ENCODE data around the gene MVB12B. TPM values are rescaled to one million over a fixed set of nuclear protein-coding genes. Genes with fewer than 3 reads are reported as not detected.

MVB12B gene
- total and polyA plus RNA-seq, 4 experiments from 2014 or later: 0.30 to 6.5 (median 4.9) TPM

DNA sequence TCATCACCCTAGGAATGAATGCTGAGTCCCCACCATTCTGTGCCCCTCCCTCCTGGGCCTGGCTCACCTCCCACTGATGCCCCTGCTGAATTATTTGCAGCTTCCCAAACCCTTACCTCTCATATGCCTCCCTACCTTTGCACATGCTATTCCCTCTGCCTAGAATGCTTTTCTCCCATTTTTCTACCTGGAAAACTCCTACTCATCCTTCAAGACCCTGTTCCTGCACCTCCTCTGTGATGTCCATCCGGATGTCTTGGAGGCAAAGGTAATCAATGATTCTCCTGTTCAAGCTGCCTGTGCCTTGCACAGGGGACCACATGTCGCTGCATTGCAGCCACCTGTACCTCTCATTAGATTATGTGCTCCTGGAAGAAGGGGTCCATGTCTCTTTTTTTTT is 182.3 kb downstream of the MVB12B start:
- Mint-ChIP-seq H3K36me3 (no peaks in the 10 kb centered on the region), H3K4me1 (peaks cover 0 to 5% (median 0%) of the 10 kb centered on the region in 4 donors), H3K27ac (peak overlapping the region in 1 of 7 donors; percentile 65), H3K4me3 (no peak overlapping the region), H3K27me3 (peaks cover 10 to 23% of the 10 kb centered on the region in 2 donors), H3K9me3 (no peaks in the 10 kb centered on the region)
- H3K4me3 ChIP-seq (ENCODE audit: low read length in 2 of 2): no peak overlapping the region
- H3K36me3 ChIP-seq (ENCODE audit: insufficient read depth, low read length): no peaks in the 10 kb centered on the region
- intact Hi-C loops (cut with micrococcal nuclease): no loop called here
- no peak for DNase-seq
- peaks cover 2% of the 10 kb centered on the region for H3K4me1 ChIP-seq (ENCODE audit: insufficient read depth, low read length)
- H3K27ac ChIP-seq (ENCODE audit: low read depth, low read length): no peak overlapping the region
- POLR2A ChIA-PET (ENCODE audit: partially characterized antibody): no interaction called here
- CTCF ChIA-PET (ENCODE audit: partially characterized antibody): interaction anchor here (0.6 to 1.6 kb wide), 5 partner anchors 10 to 207 kb away, joined by 3 to 7 read pairs (median 3); no protein-coding TSS in a partner anchor
- H3K27me3 ChIP-seq (ENCODE audit: insufficient read depth, low read length): peaks cover 9% of the 10 kb centered on the region
- no peaks in the 10 kb centered on the region for H3K9me3 ChIP-seq (ENCODE audit: control insufficient read depth in 1 of 2, low read length in 2 of 2)

DNA sequence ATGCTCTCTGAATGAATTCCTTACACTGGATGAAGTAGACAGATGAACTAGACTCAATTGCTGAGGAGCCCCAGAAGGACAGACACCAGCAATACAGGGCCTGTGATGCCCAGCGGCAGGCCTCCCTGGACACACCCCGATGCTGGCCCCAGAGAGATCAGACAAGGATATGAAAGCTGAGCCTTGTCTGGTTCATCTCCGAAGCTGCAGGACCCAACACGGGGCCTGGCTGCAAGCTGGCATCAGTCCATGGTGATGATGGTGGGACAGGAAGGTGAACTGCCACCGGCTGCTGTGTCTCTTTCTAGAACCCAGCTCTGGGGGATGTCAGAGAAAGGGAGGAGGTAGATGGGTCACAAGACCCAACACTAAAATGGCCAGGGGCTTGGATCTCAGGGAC is 183.1 kb downstream of the MVB12B start:
- peaks cover 10 to 24% of the 10 kb centered on the region in 2 donors for H3K27me3 Mint-ChIP-seq
- intact Hi-C loops (cut with micrococcal nuclease): no loop called here
- H3K4me3 ChIP-seq (ENCODE audit: low read length in 2 of 2): no peak overlapping the region
- H3K27me3 ChIP-seq (ENCODE audit: insufficient read depth, low read length): peaks cover 12% of the 10 kb centered on the region
- H3K27ac ChIP-seq (ENCODE audit: low read depth, low read length): no peak overlapping the region
- no peaks in the 10 kb centered on the region for H3K9me3 Mint-ChIP-seq
- no peaks in the 10 kb centered on the region for H3K9me3 ChIP-seq (ENCODE audit: control insufficient read depth in 1 of 2, low read length in 2 of 2)
- H3K27ac Mint-ChIP-seq: no peak overlapping the region
- H3K36me3 ChIP-seq (ENCODE audit: insufficient read depth, low read length): no peaks in the 10 kb centered on the region
- peaks cover 0 to 6% (median 0%) of the 10 kb centered on the region in 4 donors for H3K4me1 Mint-ChIP-seq
- H3K36me3 Mint-ChIP-seq: no peaks in the 10 kb centered on the region
- no peak overlapping the region for H3K4me3 Mint-ChIP-seq
- H3K4me1 ChIP-seq (ENCODE audit: insufficient read depth, low read length): peaks cover 10% of the 10 kb centered on the region
- ChIA-PET CTCF (ENCODE audit: partially characterized antibody) (interaction anchor here (0.6 to 4.8 kb wide), 7 partner anchors 10 to 55 kb away, joined by 3 to 35 read pairs (median 4); no protein-coding TSS in a partner anchor), POLR2A (ENCODE audit: partially characterized antibody) (no interaction called here)
- DNase-seq: no peak

DNA sequence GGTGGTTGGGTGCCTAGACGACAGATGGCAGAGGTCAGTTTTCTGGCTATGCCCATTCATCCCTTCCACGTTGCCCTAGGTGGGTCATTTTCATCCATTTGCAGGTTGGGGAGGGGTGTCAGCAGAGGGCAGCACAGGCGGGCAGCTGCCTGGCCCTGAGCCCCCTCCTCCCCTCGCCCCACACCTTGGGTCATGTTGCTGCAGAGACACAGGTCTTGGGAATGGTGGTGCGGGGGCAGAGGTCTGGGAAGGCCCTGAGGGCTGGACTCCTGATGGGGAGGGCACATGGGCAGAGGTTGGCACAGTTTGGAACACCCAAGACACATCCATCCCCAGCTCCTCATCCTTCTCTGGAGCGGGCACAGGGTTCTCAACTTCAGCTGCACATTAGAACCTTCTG is 183.9 kb downstream of the MVB12B start:
- Histone ChIP-seq H3K36me3 (ENCODE audit: insufficient read depth, low read length) (no peaks in the 10 kb centered on the region), H3K27me3 (ENCODE audit: insufficient read depth, low read length) (peaks cover 12% of the 10 kb centered on the region), H3K4me1 (ENCODE audit: insufficient read depth, low read length) (peaks cover 10% of the 10 kb centered on the region), H3K27ac (ENCODE audit: low read depth, low read length) (no peak overlapping the region), H3K4me3 (ENCODE audit: low read length in 2 of 2) (no peak overlapping the region), H3K9me3 (ENCODE audit: control insufficient read depth in 1 of 2, low read length in 2 of 2) (no peaks in the 10 kb centered on the region)
- intact Hi-C loops (cut with micrococcal nuclease): no loop called here
- H3K4me1 Mint-ChIP-seq: peaks cover 0 to 12% (median 3%) of the 10 kb centered on the region in 4 donors
- H3K27me3 Mint-ChIP-seq: peaks cover 13 to 29% of the 10 kb centered on the region in 2 donors
- ChIA-PET POLR2A (ENCODE audit: partially characterized antibody) (no interaction called here), CTCF (ENCODE audit: partially characterized antibody) (interaction anchor here (1.2 to 4.8 kb wide), 6 partner anchors 10 to 47 kb away, joined by 3 to 35 read pairs (median 9); no protein-coding TSS in a partner anchor)
- H3K36me3 Mint-ChIP-seq: no peaks in the 10 kb centered on the region
- H3K27ac Mint-ChIP-seq: no peak overlapping the region
- no peak for DNase-seq
- no peak overlapping the region for H3K4me3 Mint-ChIP-seq
- no peaks in the 10 kb centered on the region for H3K9me3 Mint-ChIP-seq

DNA sequence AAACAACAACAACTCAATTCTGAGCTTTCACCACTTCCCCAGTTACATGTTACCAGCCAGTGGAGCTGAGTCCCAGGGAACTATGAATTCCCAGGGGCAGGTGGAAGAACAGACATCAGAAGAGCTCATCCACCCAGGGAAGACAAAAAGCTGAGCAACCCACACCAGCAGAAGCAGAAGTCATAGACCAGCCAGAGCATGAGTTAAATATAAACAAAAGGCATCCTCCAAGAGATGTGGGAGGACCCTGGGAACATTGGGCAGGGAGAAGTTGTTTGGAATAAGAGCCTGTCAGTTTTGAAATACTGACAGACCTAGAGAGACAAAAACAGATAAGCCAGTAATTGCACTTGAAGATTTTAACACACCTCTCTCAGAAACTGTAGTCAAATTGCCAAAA is 184.8 kb downstream of the MVB12B start:
- H3K36me3 ChIP-seq (ENCODE audit: insufficient read depth, low read length): no peaks in the 10 kb centered on the region
- Mint-ChIP-seq H3K27ac (peak overlapping the region in 1 of 7 donors; percentile 11), H3K9me3 (no peaks in the 10 kb centered on the region), H3K36me3 (no peaks in the 10 kb centered on the region), H3K27me3 (peaks cover 15 to 29% of the 10 kb centered on the region in 2 donors), H3K4me3 (no peak overlapping the region), H3K4me1 (peaks cover 1 to 19% (median 5%) of the 10 kb centered on the region in 4 donors)
- ChIA-PET POLR2A (ENCODE audit: partially characterized antibody) (no interaction called here), CTCF (ENCODE audit: partially characterized antibody) (interaction anchor here (1.6 to 4.8 kb wide), 5 partner anchors 11 to 46 kb away, joined by 3 to 35 read pairs (median 13); no protein-coding TSS in a partner anchor)
- intact Hi-C loops (cut with micrococcal nuclease): no loop called here
- H3K27ac ChIP-seq (ENCODE audit: low read depth, low read length): no peak overlapping the region
- no peaks in the 10 kb centered on the region for H3K9me3 ChIP-seq (ENCODE audit: control insufficient read depth in 1 of 2, low read length in 2 of 2)
- H3K4me1 ChIP-seq (ENCODE audit: insufficient read depth, low read length): peaks cover 12% of the 10 kb centered on the region
- H3K4me3 ChIP-seq (ENCODE audit: low read length in 2 of 2): no peak overlapping the region
- H3K27me3 ChIP-seq (ENCODE audit: insufficient read depth, low read length): peaks cover 12% of the 10 kb centered on the region
- no peak for DNase-seq

DNA sequence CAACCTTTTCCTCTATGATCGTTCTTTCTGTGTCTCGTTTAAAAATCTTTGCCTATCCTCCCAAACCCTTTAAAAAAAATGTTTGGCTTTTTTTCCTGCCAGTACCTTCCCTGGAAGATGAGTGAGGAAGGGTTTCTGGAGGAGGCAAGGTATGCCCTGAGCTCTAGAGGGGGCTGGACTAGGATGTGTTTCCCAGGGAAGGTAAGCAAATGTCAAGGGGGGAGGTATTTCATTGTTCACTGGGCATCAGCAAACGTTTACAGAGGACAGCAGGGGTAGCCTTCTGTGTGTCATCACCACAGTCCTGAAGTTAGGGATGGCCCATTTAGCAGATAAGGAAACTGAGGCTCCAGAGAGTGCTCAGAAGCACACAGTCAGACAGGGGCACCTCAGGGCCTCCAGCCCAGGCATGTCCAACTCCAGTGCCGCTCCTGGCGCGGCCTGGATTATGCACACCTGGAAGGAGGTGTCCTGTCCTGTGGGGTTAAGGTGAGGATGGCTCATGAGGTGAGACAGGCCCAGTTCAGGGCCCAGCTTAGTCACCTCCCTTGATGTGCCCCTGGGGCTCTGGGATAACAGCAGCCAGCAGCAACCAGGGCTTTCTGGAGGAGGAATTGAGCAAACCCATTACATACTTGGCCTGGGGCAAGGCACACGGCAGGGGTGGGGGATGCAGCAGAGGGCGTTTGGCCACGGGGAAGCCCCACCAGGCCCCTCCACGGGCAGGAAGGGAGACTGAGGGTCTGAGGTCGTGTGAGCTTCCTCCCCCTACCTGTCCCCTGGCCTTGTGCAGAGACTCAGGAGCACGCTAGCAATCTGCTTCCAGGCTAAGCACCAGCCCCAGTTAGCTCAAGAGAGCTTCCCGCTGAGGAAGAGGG is 186.8 kb downstream of the MVB12B start:
- peaks cover 12% of the 10 kb centered on the region for H3K27me3 ChIP-seq (ENCODE audit: insufficient read depth, low read length)
- CTCF ChIA-PET (ENCODE audit: partially characterized antibody): interaction anchor here (0.7 to 7.2 kb wide), 8 partner anchors 13 to 211 kb away, joined by 3 to 74 read pairs (median 4); no protein-coding TSS in a partner anchor
- no peaks in the 10 kb centered on the region for H3K9me3 Mint-ChIP-seq

DNA sequence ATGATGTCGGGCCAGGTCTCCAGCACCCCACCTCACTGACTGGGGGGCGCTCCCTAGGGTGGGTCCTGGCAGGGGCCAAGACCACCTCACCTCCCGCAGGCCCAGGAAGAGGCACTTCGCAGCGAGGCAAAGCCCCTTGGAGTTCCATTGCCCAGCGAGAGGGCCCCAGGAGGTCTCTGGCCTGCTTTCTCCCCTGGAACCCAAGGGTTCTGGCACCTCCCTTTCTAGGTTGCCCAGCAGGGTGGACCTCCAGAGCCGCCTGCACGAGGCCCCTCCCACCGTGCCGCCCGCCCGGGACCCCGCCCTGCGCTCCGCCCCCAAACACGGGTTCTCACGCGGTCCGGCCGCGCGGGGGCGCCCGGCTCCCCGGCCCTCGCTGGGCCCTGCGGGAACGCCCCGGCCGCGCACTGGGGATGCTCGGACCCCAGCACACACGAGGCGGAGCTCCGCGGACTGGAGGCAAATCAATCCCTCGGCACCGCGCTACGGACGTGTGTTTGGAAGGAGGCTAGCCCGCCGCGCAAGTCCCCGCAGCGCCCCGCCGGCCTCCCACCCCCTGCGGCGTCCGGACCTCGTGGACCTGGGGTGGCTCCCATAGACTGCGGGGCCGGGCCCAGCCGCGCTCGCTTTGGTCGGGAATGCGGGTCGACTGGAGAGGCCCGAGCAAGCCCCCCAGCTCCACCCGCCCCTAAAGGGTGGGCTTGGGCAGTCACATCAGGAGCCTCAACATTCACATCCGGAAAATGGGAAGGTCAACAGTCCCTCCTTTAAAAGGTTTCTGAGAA is 187.6 kb downstream of the MVB12B start:
- peaks cover 33% of the 10 kb centered on the region for H3K4me1 ChIP-seq (ENCODE audit: insufficient read depth, low read length)
- CTCF ChIA-PET (ENCODE audit: partially characterized antibody): interaction anchor here (0.7 to 7.2 kb wide), 10 partner anchors 11 to 212 kb away, joined by 3 to 74 read pairs (median 4); no protein-coding TSS in a partner anchor
- no peak overlapping the region for H3K27ac ChIP-seq (ENCODE audit: low read depth, low read length)
- H3K27ac Mint-ChIP-seq: peak overlapping the region in 1 of 7 donors; percentile 19
- H3K9me3 Mint-ChIP-seq: no peaks in the 10 kb centered on the region
- POLR2A ChIA-PET (ENCODE audit: partially characterized antibody): interaction anchor here (0.7 to 1.6 kb wide), 4 partner anchors 11 to 44 kb away, joined by 4 to 8 read pairs (median 5); no protein-coding TSS in a partner anchor
- H3K4me3 ChIP-seq (ENCODE audit: low read length in 2 of 2): no peak overlapping the region
- H3K36me3 ChIP-seq (ENCODE audit: insufficient read depth, low read length): no peaks in the 10 kb centered on the region
- H3K27me3 ChIP-seq (ENCODE audit: insufficient read depth, low read length): peaks cover 12% of the 10 kb centered on the region
- intact Hi-C loops (cut with micrococcal nuclease): loop anchor here (1.0 kb wide), 1 partner anchor 44 kb away; no protein-coding TSS in a partner anchor
- H3K27me3 Mint-ChIP-seq: peaks cover 17 to 31% of the 10 kb centered on the region in 2 donors
- H3K4me3 Mint-ChIP-seq: peak overlapping the region in 2 of 8 donors; percentile 26 to 48
- peaks cover 16 to 48% (median 28%) of the 10 kb centered on the region in 4 donors for H3K4me1 Mint-ChIP-seq
- no peaks in the 10 kb centered on the region for H3K9me3 ChIP-seq (ENCODE audit: control insufficient read depth in 1 of 2, low read length in 2 of 2)
- peak in 4 of 5 donors; percentile 40 to 52 (median 51) for DNase-seq
- H3K36me3 Mint-ChIP-seq: no peaks in the 10 kb centered on the region

More for the DNA sequence above, 186.8 kb downstream of the MVB12B start:
- Histone ChIP-seq H3K4me1 (ENCODE audit: insufficient read depth, low read length) (peaks cover 30% of the 10 kb centered on the region), H3K4me3 (ENCODE audit: low read length in 2 of 2) (no peak overlapping the region), H3K9me3 (ENCODE audit: control insufficient read depth in 1 of 2, low read length in 2 of 2) (no peaks in the 10 kb centered on the region), H3K27ac (ENCODE audit: low read depth, low read length) (no peak overlapping the region), H3K36me3 (ENCODE audit: insufficient read depth, low read length) (no peaks in the 10 kb centered on the region)
- Mint-ChIP-seq H3K4me1 (peaks cover 15 to 39% (median 23%) of the 10 kb centered on the region in 4 donors), H3K36me3 (no peaks in the 10 kb centered on the region), H3K27me3 (peaks cover 19 to 36% of the 10 kb centered on the region in 2 donors), H3K27ac (peak overlapping the region in 1 of 7 donors; percentile 64), H3K4me3 (peak overlapping the region in 4 of 8 donors; percentile 26 to 62 (median 42))
- intact Hi-C loops (cut with micrococcal nuclease): loop anchor here (1.0 kb wide), 1 partner anchor 45 kb away; no protein-coding TSS in a partner anchor
- DNase-seq: no peak
- POLR2A ChIA-PET (ENCODE audit: partially characterized antibody): interaction anchor here (1.1 to 1.6 kb wide), 3 partner anchors 12 to 45 kb away, joined by 4 to 8 read pairs (median 6); no protein-coding TSS in a partner anchor
